Mesothelial cell of epicardium (in vitro differentiated cells): ENCODE measurements around the gene BCL6B. TPM values are rescaled to one million over a fixed set of nuclear protein-coding genes. Genes with fewer than 3 reads are reported as not detected.

ENCODE experiments used
- DNase-seq, 2 experiments: peaks; one replicate each; pipeline ENCODE4 v3.0.0; 2021; ENCODE audit warnings: low spot score in 2 of 2; ENCODE audit not compliant: unreplicated experiment in 2 of 2
- H3K27ac Mint-ChIP-seq: 2 replicates; pipeline ENCODE4 v1.8.0; 2021; ENCODE audit warnings: mixed read lengths
- H3K27me3 Mint-ChIP-seq: 2 replicates; pipeline ENCODE4 v1.8.0; 2021; ENCODE audit warnings: low read depth, mixed read lengths
- H3K36me3 Mint-ChIP-seq: 2 replicates; pipeline ENCODE4 v1.8.0; 2021; ENCODE audit warnings: mixed read lengths
- H3K4me1 Mint-ChIP-seq: 2 replicates; pipeline ENCODE4 v1.8.0; 2021; ENCODE audit warnings: mixed read lengths
- H3K4me3 Mint-ChIP-seq: 2 replicates; pipeline ENCODE4 v1.8.0; 2021; ENCODE audit warnings: mild to moderate bottlenecking, moderate library complexity, mixed read lengths
- H3K9me3 Mint-ChIP-seq: 2 replicates; pipeline ENCODE4 v1.8.0; 2021; ENCODE audit warnings: mixed read lengths
- CTCF ChIP-seq: fragments of 200-600 bp; sonication (generic); IDR thresholded peaks from one replicate; pipeline ENCODE4 v1.5.0; 2021; ENCODE audit warnings: antibody characterized with exemption; ENCODE audit not compliant: unreplicated experiment
- total RNA-seq: library from RNA; stranded (reverse); gene quantifications from 3 replicates; pipeline ENCODE4 v1.2.1, GENCODE V29; 2021

BCL6B gene
- total RNA-seq, 1 donor from 2014 or later, result not detected

DNA sequence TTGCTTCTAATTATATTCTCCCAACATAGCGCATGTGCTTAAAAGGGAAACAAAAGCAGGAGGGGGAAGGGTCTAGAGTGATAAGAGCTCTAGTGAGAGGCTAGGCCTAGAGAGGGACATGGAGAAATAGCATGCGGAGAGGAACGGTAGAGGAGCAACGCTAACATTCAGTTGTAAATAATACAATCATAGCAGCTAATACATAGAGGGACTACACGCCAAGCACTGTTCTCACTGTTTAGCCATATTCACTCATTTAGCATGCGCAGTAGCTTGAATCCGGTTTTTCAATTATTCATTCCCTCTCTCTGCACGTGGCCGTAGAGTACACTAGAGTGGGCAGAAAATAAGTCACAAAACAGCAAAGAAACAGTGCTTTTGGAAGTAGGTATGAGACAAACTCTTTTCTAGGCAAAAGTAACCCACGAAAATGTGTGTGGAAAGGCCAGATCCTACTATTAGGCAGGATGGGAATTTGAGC, 28.7 kb upstream of the BCL6B start:
- Mint-ChIP-seq H3K36me3 (peaks cover 15% of the 10 kb centered on the region), H3K27ac (no peak overlapping the region), H3K9me3 (no peaks in the 10 kb centered on the region), H3K4me3 (no peak overlapping the region), H3K4me1 (peaks cover 2% of the 10 kb centered on the region), H3K27me3 (peaks cover 17% of the 10 kb centered on the region)
- no peak for TF ChIP-seq CTCF
- DNase-seq, result no peak

DNA sequence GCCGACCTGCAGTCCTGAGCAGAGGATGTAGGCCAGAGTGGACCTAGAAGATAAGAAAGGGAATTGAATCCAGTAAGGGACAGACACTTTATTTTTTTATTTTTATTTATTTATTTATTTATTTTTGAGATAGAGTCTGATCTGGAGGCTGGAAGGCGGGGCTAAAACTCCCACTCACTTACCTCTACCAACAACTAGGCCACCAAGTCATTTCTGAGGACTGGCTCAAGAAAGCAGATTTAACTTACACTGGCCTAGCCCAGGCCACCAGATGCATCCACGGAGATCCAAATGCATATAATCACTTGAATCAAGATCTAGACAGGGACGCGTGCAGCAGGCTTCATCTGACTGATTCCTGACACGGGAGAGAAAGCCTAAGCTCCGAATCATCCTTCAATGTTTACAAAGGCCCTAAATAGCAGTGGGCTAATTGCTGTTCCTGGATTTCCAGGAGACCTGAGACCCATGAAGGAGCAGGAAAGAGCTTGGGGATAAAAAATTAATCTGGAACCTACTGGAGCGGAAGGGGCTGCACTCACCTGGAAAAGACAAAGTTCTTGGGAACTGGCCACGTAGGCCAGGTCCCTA, 28.1 kb upstream of the BCL6B start:
- Mint-ChIP-seq H3K27ac (no peak overlapping the region), H3K27me3 (peaks cover 17% of the 10 kb centered on the region), H3K4me1 (peaks cover 2% of the 10 kb centered on the region), H3K9me3 (no peaks in the 10 kb centered on the region), H3K4me3 (peak overlapping the region; percentile 9), H3K36me3 (peaks cover 20% of the 10 kb centered on the region)
- TF ChIP-seq CTCF, result no peak
- no peak for DNase-seq

GRCh38 chr17:6995500-6996255, 27.2 kb upstream of the BCL6B start, which contains the start of gene ALOX12:
Gene ALOX12, plus strand, starts transcription at chr17:6996049. Its CDS starts 69 bp downstream, at chr17:6996118.
- Mint-ChIP-seq H3K36me3 (peaks cover 20% of the 10 kb centered on the region), H3K27ac (no peak within 1 kb of the TSS), H3K27me3 (peaks cover 17% of the 10 kb centered on the region), H3K9me3 (no peaks in the 10 kb centered on the region), H3K4me1 (peaks cover 2% of the 10 kb centered on the region), H3K4me3 (peak within 1 kb of the TSS; percentile 65)
- TF ChIP-seq CTCF, result no peak
- DNase-seq, result no peak

DNA sequence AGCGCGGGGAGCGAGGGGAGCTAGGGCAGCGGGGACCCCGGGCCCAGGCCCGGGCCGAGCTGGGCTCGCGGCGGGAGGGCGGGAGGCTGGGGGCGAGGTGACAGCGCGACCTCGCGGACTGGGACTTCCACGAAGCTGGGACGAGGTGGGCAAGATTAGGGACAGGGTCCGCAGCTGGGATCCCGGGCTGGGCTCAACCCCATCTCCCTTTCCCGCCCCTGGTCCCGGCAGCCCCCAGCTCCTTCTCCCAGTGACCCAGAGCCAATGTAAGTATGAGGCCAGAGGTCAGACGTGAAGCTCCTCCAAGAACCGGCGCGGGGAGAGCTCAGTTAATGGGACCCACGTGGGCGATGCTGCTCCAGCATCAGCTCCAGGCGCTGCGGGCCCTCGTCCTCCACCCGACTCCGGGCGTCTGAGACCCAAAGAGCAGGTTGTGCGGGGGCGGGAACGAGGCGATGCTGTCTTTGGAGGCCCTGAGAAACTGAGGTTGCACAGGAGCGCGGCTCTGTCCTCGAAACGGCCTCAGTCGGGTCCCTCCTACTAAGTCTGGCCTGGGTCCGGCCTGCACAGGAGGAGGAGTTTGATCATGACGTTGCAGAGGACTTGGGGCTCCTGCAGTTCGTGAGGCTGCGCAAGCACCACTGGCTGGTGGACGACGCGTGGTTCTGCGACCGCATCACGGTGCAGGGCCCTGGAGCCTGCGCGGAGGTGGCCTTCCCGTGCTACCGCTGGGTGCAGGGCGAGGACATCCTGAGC, 26.4 kb upstream of the BCL6B start:
- no peak for DNase-seq
- Mint-ChIP-seq H3K4me1 (peaks cover 2% of the 10 kb centered on the region), H3K36me3 (peaks cover 23% of the 10 kb centered on the region), H3K27me3 (peaks cover 17% of the 10 kb centered on the region), H3K9me3 (no peaks in the 10 kb centered on the region), H3K4me3 (peak overlapping the region; percentile 25), H3K27ac (no peak overlapping the region)
- no peak for TF ChIP-seq CTCF

GRCh38 chr17:6997171-6997570, 25.7 kb upstream of the BCL6B start:
- Mint-ChIP-seq H3K4me3 (no peak overlapping the region), H3K9me3 (no peaks in the 10 kb centered on the region), H3K27me3 (peaks cover 17% of the 10 kb centered on the region), H3K36me3 (peaks cover 28% of the 10 kb centered on the region), H3K4me1 (peaks cover 2% of the 10 kb centered on the region), H3K27ac (no peak overlapping the region)
- no peak for DNase-seq
- no peak for TF ChIP-seq CTCF
